WTC11 (cell line): Measurements from ENCODE around the gene OSBPL6. TPM values are rescaled to one million over a fixed set of nuclear protein-coding genes. Genes with fewer than 3 reads are reported as not detected.

Experiments
- ATAC-seq: fragments of 200-7000 bp; cut with Tn5 transposase; 2 replicates; pipeline ENCODE4 v1.10.0; 2021; ENCODE audit warnings: mild to moderate bottlenecking, moderate library complexity
- CTCF ChIA-PET: fragments of 300-600 bp; sonication (Branson Sonifier 250); formaldehyde crosslinking; loops from one replicate; lab custom pipeline; 2021; ENCODE audit warnings: antibody characterized with exemption; lab: Charles Lee
- POLR2A ChIA-PET: fragments of 350-600 bp; sonication (Branson Sonifier 250); formaldehyde crosslinking; loops from one replicate; lab custom pipeline; 2021; ENCODE audit warnings: antibody characterized with exemption; lab: Charles Lee
- DNase-seq: peaks from one replicate; pipeline ENCODE4 v3.0.0; 2021; ENCODE audit warnings: low spot score
- H3K27ac Mint-ChIP-seq: 2 replicates; pipeline ENCODE4 v1.8.0; 2021; ENCODE audit warnings: mixed read lengths
- H3K27me3 Mint-ChIP-seq: 2 replicates; pipeline ENCODE4 v1.8.0; 2021; ENCODE audit warnings: low read depth, mild to moderate bottlenecking, moderate library complexity, mixed read lengths
- H3K36me3 Mint-ChIP-seq: 2 replicates; pipeline ENCODE4 v1.8.0; 2021; ENCODE audit warnings: mixed read lengths
- H3K4me1 Mint-ChIP-seq: 2 replicates; pipeline ENCODE4 v1.8.0; 2022; ENCODE audit warnings: mixed read lengths
- H3K4me3 Mint-ChIP-seq: 2 replicates; pipeline ENCODE4 v1.8.0; 2021; ENCODE audit warnings: mild to moderate bottlenecking, moderate library complexity, mixed read lengths
- H3K9me3 Mint-ChIP-seq: 2 replicates; pipeline ENCODE4 v1.8.0; 2021; ENCODE audit warnings: mixed read lengths
- ATF6 ChIP-seq: sonication (generic); formaldehyde crosslinking; IDR thresholded peaks from 2 replicates; pipeline ENCODE4 v1.8.1; 2023; ENCODE audit warnings: mild to moderate bottlenecking, missing genetic modification reagents
- CDX4 ChIP-seq: fragments of 250-450 bp; sonication (Bioruptor Pico); IDR thresholded peaks from 2 replicates; pipeline ENCODE4 v1.9.0; 2021; ENCODE audit warnings: moderate library complexity, mild to moderate bottlenecking, inconsistent platforms, borderline replicate concordance
- CTCF ChIP-seq: fragments of 200-600 bp; IDR thresholded peaks from 2 replicates; pipeline ENCODE4 v1.8.0; 2022; ENCODE audit warnings: antibody characterized with exemption
- ESRRA ChIP-seq: sonication (generic); formaldehyde crosslinking; IDR thresholded peaks from 2 replicates; pipeline ENCODE4 v1.8.1; 2022; ENCODE audit warnings: mild to moderate bottlenecking, missing genetic modification reagents, borderline replicate concordance
- HMGXB4 ChIP-seq: sonication (generic); formaldehyde crosslinking; IDR thresholded peaks from 2 replicates; pipeline ENCODE4 v1.8.1; 2023; ENCODE audit warnings: mild to moderate bottlenecking, moderate library complexity, missing genetic modification reagents
- IRF2 ChIP-seq: sonication (generic); formaldehyde crosslinking; IDR thresholded peaks from 2 replicates; pipeline ENCODE4 v1.8.0; 2022; ENCODE audit warnings: low read depth, missing genetic modification reagents, borderline replicate concordance
- JUN ChIP-seq: sonication (generic); formaldehyde crosslinking; IDR thresholded peaks from 2 replicates; pipeline ENCODE4 v1.8.0; 2023; ENCODE audit warnings: mild to moderate bottlenecking, missing genetic modification reagents
- MLX ChIP-seq: sonication (generic); formaldehyde crosslinking; IDR thresholded peaks from 2 replicates; pipeline ENCODE4 v1.8.1; 2023; ENCODE audit warnings: mild to moderate bottlenecking, missing genetic modification reagents, moderate library complexity
- NR1H2 ChIP-seq: sonication (generic); formaldehyde crosslinking; IDR thresholded peaks from 2 replicates; pipeline ENCODE4 v1.9.0; 2021; ENCODE audit warnings: mild to moderate bottlenecking, moderate library complexity, missing genetic modification reagents
- NR3C1 ChIP-seq: sonication (generic); formaldehyde crosslinking; conservative IDR thresholded peaks from 2 replicates; pipeline ENCODE4 v1.8.1; 2023; ENCODE audit warnings: low read depth, mild to moderate bottlenecking, missing genetic modification reagents
- RELA ChIP-seq: sonication (generic); formaldehyde crosslinking; IDR thresholded peaks from 2 replicates; pipeline ENCODE4 v1.8.1; 2022; ENCODE audit warnings: missing genetic modification reagents, mild to moderate bottlenecking, borderline replicate concordance
- SMAD3 ChIP-seq: sonication (generic); formaldehyde crosslinking; IDR thresholded peaks from 2 replicates; pipeline ENCODE4 v1.8.0; 2022; ENCODE audit warnings: missing genetic modification reagents, mild to moderate bottlenecking, borderline replicate concordance
- SMAD4 ChIP-seq: sonication (generic); formaldehyde crosslinking; IDR thresholded peaks from 2 replicates; pipeline ENCODE4 v1.8.0; 2022; ENCODE audit warnings: mild to moderate bottlenecking, missing genetic modification reagents
- TEAD1 ChIP-seq: sonication (generic); formaldehyde crosslinking; IDR thresholded peaks from 2 replicates; pipeline ENCODE4 v1.8.0; 2022; ENCODE audit warnings: mild to moderate bottlenecking, missing genetic modification reagents
- USF1 ChIP-seq: sonication (generic); formaldehyde crosslinking; IDR thresholded peaks from 2 replicates; pipeline ENCODE4 v1.8.0; 2022; ENCODE audit warnings: mild to moderate bottlenecking, missing genetic modification reagents
- USF2 ChIP-seq: sonication (generic); formaldehyde crosslinking; IDR thresholded peaks from 2 replicates; pipeline ENCODE4 v1.8.1; 2023; ENCODE audit warnings: mild to moderate bottlenecking, missing genetic modification reagents, moderate library complexity
- ZBTB43 ChIP-seq: sonication (generic); formaldehyde crosslinking; IDR thresholded peaks from 2 replicates; pipeline ENCODE4 v1.8.1; 2023; ENCODE audit warnings: mild to moderate bottlenecking, missing genetic modification reagents
- ZMAT4 ChIP-seq: fragments of 250-450 bp; sonication (Bioruptor Pico); IDR thresholded peaks from 2 replicates; pipeline ENCODE4 v1.9.0; 2021; ENCODE audit warnings: mild to moderate bottlenecking
- ZNF138 ChIP-seq: sonication (generic); formaldehyde crosslinking; conservative IDR thresholded peaks from 2 replicates; pipeline ENCODE4 v1.8.1; 2022; ENCODE audit warnings: mild to moderate bottlenecking, moderate library complexity, missing genetic modification reagents
- ZNF263 ChIP-seq: sonication (generic); formaldehyde crosslinking; IDR thresholded peaks from 2 replicates; pipeline ENCODE4 v1.8.1; 2022; ENCODE audit warnings: low read depth, mild to moderate bottlenecking, moderate library complexity, missing genetic modification reagents
- ZNF317 ChIP-seq: sonication (generic); formaldehyde crosslinking; IDR thresholded peaks from 2 replicates; pipeline ENCODE4 v1.8.1; 2023; ENCODE audit warnings: low read depth, mild to moderate bottlenecking, moderate library complexity, missing genetic modification reagents, borderline replicate concordance
- total RNA-seq: library from RNA; stranded (reverse); gene quantifications from 3 replicates; pipeline ENCODE4 v1.2.3, GENCODE V29; 2021

The OSBPL6 gene
- total RNA-seq, 1 experiment from 2014 or later = 9.2 TPM

GRCh38 chr2:178315078-178315477 is 120.8 kb downstream of the OSBPL6 start:
- Mint-ChIP-seq H3K4me1 (no peaks in the 10 kb centered on the region), H3K36me3 (no peaks in the 10 kb centered on the region), H3K27me3 (no peaks in the 10 kb centered on the region), H3K27ac (no peak overlapping the region; the same call in 1 of the 2 replicates), H3K4me3 (no peak overlapping the region), H3K9me3 (no peaks in the 10 kb centered on the region; the same call in 1 of the 2 replicates)
- POLR2A ChIA-PET = no interaction called here
- CTCF ChIA-PET = no interaction called here
- ATAC-seq = no peak
- no peak for TF ChIP-seq USF1
- DNase-seq = no peak

GRCh38 chr2:178315488-178315948 is 121.2 kb downstream of the OSBPL6 start:
- CTCF ChIA-PET = no interaction called here
- H3K36me3 Mint-ChIP-seq = no peaks in the 10 kb centered on the region
- ATAC-seq = no peak
- H3K27me3 Mint-ChIP-seq = no peaks in the 10 kb centered on the region
- H3K27ac Mint-ChIP-seq = no peak overlapping the region
- POLR2A ChIA-PET = no interaction called here
- no peaks in the 10 kb centered on the region for H3K4me1 Mint-ChIP-seq
- no peak overlapping the region for H3K4me3 Mint-ChIP-seq
- DNase-seq = no peak
- TF ChIP-seq ZMAT4 (CRISPR knock-in tag) (no peak), NR3C1 (CRISPR knock-in tag) (no peak), CDX4 (CRISPR knock-in tag) (no peak), ZNF317 (CRISPR knock-in tag) (no peak), TEAD1 (no peak)
- H3K9me3 Mint-ChIP-seq = no peaks in the 10 kb centered on the region; the same call in 1 of the 2 replicates

GRCh38 chr2:178317811-178318210 is 123.5 kb downstream of the OSBPL6 start:
- H3K9me3 Mint-ChIP-seq = no peaks in the 10 kb centered on the region
- no peaks in the 10 kb centered on the region for H3K4me1 Mint-ChIP-seq
- CTCF ChIA-PET = no interaction called here
- H3K27me3 Mint-ChIP-seq = no peaks in the 10 kb centered on the region
- POLR2A ChIA-PET = no interaction called here
- no peak overlapping the region for H3K4me3 Mint-ChIP-seq
- no peaks in the 10 kb centered on the region for H3K36me3 Mint-ChIP-seq
- no peak overlapping the region for H3K27ac Mint-ChIP-seq
- ATAC-seq = no peak
- DNase-seq = no peak
- TF ChIP-seq ESRRA (CRISPR knock-in tag) (no peak), USF2 (no peak), SMAD3 (CRISPR knock-in tag) (no peak), RELA (no peak), ZBTB43 (CRISPR knock-in tag) (no peak), MLX (no peak), ZNF138 (CRISPR knock-in tag) (no peak), JUN (CRISPR knock-in tag) (no peak), ZNF263 (CRISPR knock-in tag) (no peak), IRF2 (no peak), SMAD4 (CRISPR knock-in tag) (no peak), CTCF (no peak), NR3C1 (CRISPR knock-in tag) (no peak), ATF6 (CRISPR knock-in tag) (no peak), HMGXB4 (CRISPR knock-in tag) (no peak), ZMAT4 (CRISPR knock-in tag) (no peak), NR1H2 (CRISPR knock-in tag) (no peak)
